SK-N-SH (cell line): ENCODE results near the gene PRKACA. TPM values are rescaled to one million over a fixed set of nuclear protein-coding genes. Genes with fewer than 3 reads are reported as not detected.

ENCODE experiments used
- CTCF ChIA-PET: fragments of 300-600, 350-600 bp; formaldehyde crosslinking; extraction: SDS; loops from one replicate; lab custom pipeline; 2021; lab: Yijun Ruan, JAX
- POLR2A ChIA-PET: fragments of 350-600 bp; sonication (Branson Sonifier 250); formaldehyde crosslinking; extraction: SDS; loops from one replicate; lab custom pipeline; 2020; ENCODE audit warnings: antibody characterized with exemption, inconsistent platforms; lab: Yijun Ruan, JAX
- DNase-seq: peaks from one replicate; pipeline ENCODE4 v3.0.0; 2012
- H2AFZ ChIP-seq: fragments of 200-600 bp; sonication (generic); 2 replicates; pipeline ENCODE4 v1.8.1; 2016; ENCODE audit warnings: antibody characterized with exemption, mild to moderate bottlenecking, low read depth
- H3F3A ChIP-seq: fragments of 200-600 bp; sonication (generic); replicated peaks from 2 replicates; pipeline ENCODE3; 2016; ENCODE audit warnings: antibody characterized with exemption, mild to moderate bottlenecking; ENCODE audit not compliant: insufficient read depth
- H3K27ac ChIP-seq, 2 experiments: fragments of 200-500 bp in 1 of 2; fragments of 200-600 bp in 1 of 2; sonication (Bioruptor generic) in 1 of 2; sonication (generic), shearing (Covaris generic) in 1 of 2; 2 replicates each; pipeline versions ENCODE4 v1.5.1 to v1.6.1; 2014 to 2016; ENCODE audit warnings: low read depth in 2 of 2, inconsistent platforms in 1 of 2, low read length in 1 of 2, mild to moderate bottlenecking in 1 of 2, mixed read lengths in 1 of 2
- H3K27me3 ChIP-seq: fragments of 200-600 bp; sonication (generic), shearing (Covaris generic); 2 replicates; pipeline ENCODE4 v1.6.1; 2016; ENCODE audit warnings: mixed run types; ENCODE audit not compliant: insufficient read depth
- H3K36me3 ChIP-seq, 2 experiments: fragments of 200-500 bp in 1 of 2; fragments of 200-600 bp in 1 of 2; sonication (Bioruptor generic) in 1 of 2; sonication (generic) in 1 of 2; replicated peaks in 1 of 2; 2 replicates each; pipeline versions ENCODE3 to v1.5.1; 2014 to 2016; ENCODE audit warnings: low read length in 1 of 2, mild to moderate bottlenecking in 1 of 2; ENCODE audit not compliant: insufficient read depth in 2 of 2, control insufficient read depth in 1 of 2
- H3K4me1 ChIP-seq, 2 experiments: fragments of 200-500 bp in 1 of 2; fragments of 200-600 bp in 1 of 2; sonication (Bioruptor generic) in 1 of 2; sonication (generic), shearing (Covaris generic) in 1 of 2; 2 replicates each; pipeline versions ENCODE4 v1.5.1 to v1.6.1; 2014 to 2016; ENCODE audit warnings: low read depth in 1 of 2, low read length in 1 of 2, mixed run types in 1 of 2; ENCODE audit not compliant: insufficient read depth in 2 of 2, control insufficient read depth in 1 of 2
- H3K4me2 ChIP-seq: fragments of 200-600 bp; sonication (generic), shearing (Covaris generic); 2 replicates; pipeline ENCODE4 v1.6.1; 2017; ENCODE audit warnings: mixed run types
- H3K4me3 ChIP-seq, 2 experiments: fragments of 200-500 bp in 1 of 2; fragments of 200-600 bp in 1 of 2; sonication (Bioruptor generic) in 1 of 2; sonication (generic), shearing (Covaris generic) in 1 of 2; 2 replicates each; pipeline versions ENCODE4 v1.5.1 to v1.8.1; 2014 to 2016; ENCODE audit warnings: low read depth in 2 of 2, inconsistent platforms in 1 of 2, low read length in 1 of 2, mild to moderate bottlenecking in 1 of 2, mixed read lengths in 1 of 2, moderate library complexity in 1 of 2
- H3K79me2 ChIP-seq: fragments of 200-600 bp; sonication (generic); 2 replicates; pipeline ENCODE4 v1.8.1; 2017; ENCODE audit warnings: mild to moderate bottlenecking; ENCODE audit not compliant: insufficient read depth
- H3K9ac ChIP-seq: fragments of 200-600 bp; sonication (generic); 2 replicates; pipeline ENCODE4 v1.6.1; 2017; ENCODE audit warnings: mixed run types
- H3K9me2 ChIP-seq: fragments of 200-600 bp; sonication (generic); 2 replicates; pipeline ENCODE4 v1.6.1; 2017; ENCODE audit warnings: mixed run types
- H3K9me3 ChIP-seq: fragments of 200-600 bp; sonication (generic); 2 replicates; pipeline ENCODE4 v1.6.1; 2017; ENCODE audit warnings: mixed run types, mild to moderate bottlenecking, moderate library complexity
- H4K20me1 ChIP-seq: fragments of 200-600 bp; sonication (generic); 2 replicates; pipeline ENCODE4 v1.6.1; 2017; ENCODE audit warnings: mild to moderate bottlenecking, mixed run types; ENCODE audit not compliant: insufficient read depth
- FOXJ3 ChIP-seq: sonication (generic); formaldehyde crosslinking; IDR thresholded peaks from 2 replicates; pipeline ENCODE4 v1.5.1; 2020; ENCODE audit warnings: mild to moderate bottlenecking, missing genetic modification reagents
- FOXM1 ChIP-seq: IDR thresholded peaks from 2 replicates; pipeline ENCODE4 v1.4.0; 2012; ENCODE audit warnings: low read depth, mild to moderate bottlenecking
- GATA2 ChIP-seq: sonication (generic); formaldehyde crosslinking; IDR thresholded peaks from 2 replicates; pipeline ENCODE4 v1.5.0; 2020; ENCODE audit warnings: mild to moderate bottlenecking, missing genetic modification reagents
- PBX3 ChIP-seq: IDR thresholded peaks from 2 replicates; pipeline ENCODE4; 2012
- USF2 ChIP-seq: fragments of 150-350 bp; IDR thresholded peaks from 2 replicates; pipeline ENCODE4 v1.6.1; 2017; ENCODE audit warnings: antibody characterized with exemption, low read length, low read depth, borderline replicate concordance
- WGBS: methylation state at CpG from one replicate; pipeline ENCODE4 v1.1.6; 2017; ENCODE audit warnings: low lambda C conversion rate; 5-methylcytosine and 5-hydroxymethylcytosine counted together
- polyA plus RNA-seq, 3 experiments: library from polyadenylated mRNA; depleted of rRNA; stranded (reverse); fragments of >200 nt; gene quantifications; 2 replicates each; pipeline ENCODE4 v1.2.3, GENCODE V29; 2012
- TF ChIP-seq, protein P1 (sequence below): IDR thresholded peaks from 2 replicates; pipeline ENCODE4 v1.4.0; 2012; ENCODE audit warnings: low read depth

PRKACA gene
- polyA plus RNA-seq, 1 of the 3 experiments (the other 2 are of a cell fraction), result 48.4 TPM

- Histone ChIP-seq H3K27me3 (no peaks in the 10 kb centered on the region), H3K9me3 (no peaks in the 10 kb centered on the region), H3K79me2 (peaks cover 18% of the 10 kb centered on the region)
- no peak for DNase-seq
- no peak for TF ChIP-seq FOXM1
- TF ChIP-seq USF2, result no peak
- TF ChIP-seq, protein P1, sequence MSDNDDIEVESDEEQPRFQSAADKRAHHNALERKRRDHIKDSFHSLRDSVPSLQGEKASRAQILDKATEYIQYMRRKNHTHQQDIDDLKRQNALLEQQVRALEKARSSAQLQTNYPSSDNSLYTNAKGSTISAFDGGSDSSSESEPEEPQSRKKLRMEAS, result no peak
- TF ChIP-seq, all 33 proteins: peak for 0
- Histone ChIP-seq H3K4me1 (peaks cover 15 to 36% of the 10 kb centered on the region in 2 experiments), H3K9me2 (no peaks in the 10 kb centered on the region), H4K20me1 (no peaks in the 10 kb centered on the region), H3K36me3 (peaks cover 0 to 2% of the 10 kb centered on the region in 2 experiments), H3K4me2 (no peak overlapping the region), H3K4me3 (no peak overlapping the region), H3F3A (peaks cover 15% of the 10 kb centered on the region), H3K27ac (peak overlapping the region in 1 of 2 experiments; percentile 98; a peak in 1 of 4 replicates), H2AFZ (no peak overlapping the region), H3K9ac (no peak overlapping the region)
- ChIA-PET POLR2A (no interaction called here), CTCF (interaction anchor here (3.7 kb wide), 1 partner anchor 16 kb away, joined by 22 read pairs; the partner anchor contains the start of gene ASF1B)
- 83% methylated on average over 2 of the region's 7 CpGs for WGBS
Observed at GRCh38 chr19:14120497-14120780, 2.9 kb upstream of the PRKACA start.

DNA sequence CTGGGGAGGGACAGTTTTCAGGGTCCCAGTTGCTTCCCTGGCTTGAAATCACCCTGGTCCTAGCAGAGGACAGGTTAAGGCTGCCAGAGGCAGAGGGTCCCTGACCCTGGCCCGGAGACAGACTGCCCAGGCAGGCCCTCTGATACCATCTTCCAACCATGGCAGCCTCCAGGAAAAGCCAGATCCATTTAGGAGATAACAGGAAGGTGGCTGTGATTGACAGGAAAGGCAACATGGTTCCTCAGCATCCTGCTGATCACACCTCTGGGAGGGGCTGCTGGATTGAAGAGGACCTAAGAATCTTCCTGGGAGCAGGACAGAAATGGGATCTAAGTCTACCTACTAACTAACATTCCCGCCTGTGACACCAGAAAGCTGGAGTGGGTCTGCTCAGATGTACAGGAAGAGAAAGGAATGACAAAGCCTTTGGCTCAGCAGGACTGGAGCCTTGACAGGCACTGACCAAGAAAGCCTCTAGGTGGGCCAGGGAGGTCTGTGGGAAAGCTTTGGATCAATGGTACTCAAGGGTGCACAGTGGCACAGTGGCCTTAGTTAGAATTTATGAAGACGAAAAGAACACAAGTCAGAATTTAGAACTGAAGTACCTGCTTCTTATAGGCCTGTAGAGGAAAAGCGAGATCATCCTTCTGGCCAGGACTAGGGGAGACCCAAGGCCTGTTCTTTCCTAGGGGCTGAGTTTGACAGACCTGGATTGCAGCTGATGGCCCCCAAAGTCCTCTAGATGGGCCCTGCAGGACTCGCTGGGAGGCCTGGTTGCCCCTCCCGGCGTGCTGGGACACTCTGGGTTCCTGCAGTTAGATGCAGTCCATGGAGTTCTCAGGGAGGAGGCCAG is 2.3 kb upstream of the PRKACA start:
- no peak overlapping the region for H3K4me2 ChIP-seq
- H3K9me2 ChIP-seq, result no peaks in the 10 kb centered on the region
- POLR2A ChIA-PET, result interaction anchor here (2.4 kb wide), 1 partner anchor 16 kb away, joined by 13 read pairs; the partner anchor contains the start of gene ASF1B
- DNase-seq, result no peak
- peak overlapping the region in 1 of 2 experiments; percentile 98; a peak in 2 of 4 replicates for H3K27ac ChIP-seq
- WGBS, result 68% methylated on average over 3 of the region's 7 CpGs
- no peaks in the 10 kb centered on the region for H3K27me3 ChIP-seq
- H3F3A ChIP-seq, result peaks cover 15% of the 10 kb centered on the region
- peaks cover 0 to under 1% of the 10 kb centered on the region in 2 experiments for H3K36me3 ChIP-seq
- no peaks in the 10 kb centered on the region for H4K20me1 ChIP-seq
- CTCF ChIA-PET, result interaction anchor here (1.2 to 3.7 kb wide), 2 partner anchors 17 to 18 kb away, joined by 3 to 22 read pairs; partner anchors contain the start of gene ASF1B
- TF ChIP-seq GATA2 (CRISPR knock-in tag), result peak; percentile 63
- 0 out of 2 replicates have a peak, but pooled peaks have one; percentile 25 for TF ChIP-seq PBX3
- no peak for TF ChIP-seq FOXJ3
- peaks cover 15 to 36% of the 10 kb centered on the region in 2 experiments for H3K4me1 ChIP-seq
- no peak overlapping the region for H3K4me3 ChIP-seq
- H3K79me2 ChIP-seq, result peaks cover 22% of the 10 kb centered on the region
- H3K9me3 ChIP-seq, result no peaks in the 10 kb centered on the region
- H3K9ac ChIP-seq, result no peak overlapping the region
- no peak overlapping the region for H2AFZ ChIP-seq
